Occipital lobe (tissue), 2 donors: ENCODE results near the gene IRF2BPL. TPM values are rescaled to one million over a fixed set of nuclear protein-coding genes. Genes with fewer than 3 reads are reported as not detected.

Experiments used
- DNase-seq: peaks from one replicate; lab custom pipeline; 2025; lab: John Stamatoyannopoulos, UW
- total RNA-seq: library from RNA; depleted of rRNA; stranded (reverse); fragments of >200 nt; gene quantifications from one replicate; pipeline ENCODE4 v1.2.3, GENCODE V29; 2014

The IRF2BPL gene
- 72.7 TPM for total RNA-seq

DNA sequence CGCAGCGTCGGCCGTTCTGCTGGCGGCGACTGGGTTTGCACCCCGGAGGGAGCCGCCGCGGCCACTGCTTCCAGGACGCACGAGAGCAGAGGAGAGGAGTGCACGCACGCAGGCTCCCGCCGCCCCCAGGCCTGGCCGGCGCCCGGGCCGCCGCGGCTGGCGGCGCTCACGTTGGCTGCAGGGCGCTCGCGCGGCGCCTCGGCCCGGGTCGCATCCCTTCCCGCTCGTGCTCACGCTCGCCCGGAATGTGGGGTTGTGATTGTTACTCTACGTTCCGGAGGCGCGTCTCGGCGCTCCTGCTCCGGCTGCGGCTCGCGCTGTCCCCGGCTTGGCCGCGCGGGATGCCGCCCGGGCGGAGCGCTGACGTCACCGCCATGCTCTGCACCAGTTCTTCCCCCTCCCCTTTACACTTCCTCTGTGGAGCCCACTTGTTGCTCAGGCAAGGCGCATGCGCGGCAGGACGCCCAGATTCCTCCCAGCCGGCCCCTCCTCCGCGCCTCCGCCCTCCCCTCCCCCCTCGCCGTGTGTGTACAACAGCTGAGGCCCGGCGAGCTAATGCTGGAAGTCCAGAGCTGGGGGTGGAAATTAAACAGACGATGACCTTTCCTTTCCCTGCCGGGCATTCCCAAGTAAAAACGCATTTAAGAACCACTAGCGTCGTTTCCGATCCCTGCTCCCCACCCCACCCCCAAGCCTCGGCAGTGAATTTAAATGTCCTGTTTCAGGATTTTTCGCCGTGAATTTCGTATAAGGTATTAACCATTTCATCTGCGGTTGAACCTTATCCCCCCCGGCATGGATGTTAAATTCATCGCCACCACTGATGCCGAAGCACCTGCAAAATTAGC is at the start of gene IRF2BPL:
Gene IRF2BPL (minus strand): TSS at position 325 of the 848 bp plus-strand sequence. CDS start 916 bp downstream, outside the sequence.
- peak; percentile 98 for DNase-seq

- DNase-seq, result no peak
These were observed 48.5 kb upstream of the IRF2BPL start for GRCh38 chr14:77077040-77077439.

DNA sequence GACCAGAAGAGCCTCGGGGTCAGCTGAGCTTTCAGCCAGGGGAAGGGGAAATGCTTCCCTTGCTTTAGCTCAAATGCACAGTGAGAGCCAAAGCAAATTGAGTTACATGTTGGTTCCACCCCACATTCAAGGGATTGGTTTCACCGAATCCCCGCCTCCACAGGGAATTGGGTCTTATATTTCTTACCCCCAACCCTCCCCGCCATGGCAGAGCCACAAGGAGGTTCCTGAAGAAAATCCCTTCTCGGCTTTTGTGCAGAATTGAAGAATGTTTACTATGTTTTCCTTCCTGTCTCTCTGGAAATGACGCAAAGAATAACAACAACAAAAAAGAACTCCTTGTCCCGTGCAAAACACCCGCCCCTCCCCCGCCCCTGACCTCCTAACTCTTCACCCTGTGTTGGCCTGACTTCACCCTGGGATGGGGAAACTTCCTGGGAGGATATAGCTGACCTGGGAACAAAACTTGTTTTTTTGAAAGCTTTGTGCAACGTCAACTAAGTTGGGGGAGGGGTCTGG is 47.7 kb upstream of the IRF2BPL start:
- no peak for DNase-seq

DNA sequence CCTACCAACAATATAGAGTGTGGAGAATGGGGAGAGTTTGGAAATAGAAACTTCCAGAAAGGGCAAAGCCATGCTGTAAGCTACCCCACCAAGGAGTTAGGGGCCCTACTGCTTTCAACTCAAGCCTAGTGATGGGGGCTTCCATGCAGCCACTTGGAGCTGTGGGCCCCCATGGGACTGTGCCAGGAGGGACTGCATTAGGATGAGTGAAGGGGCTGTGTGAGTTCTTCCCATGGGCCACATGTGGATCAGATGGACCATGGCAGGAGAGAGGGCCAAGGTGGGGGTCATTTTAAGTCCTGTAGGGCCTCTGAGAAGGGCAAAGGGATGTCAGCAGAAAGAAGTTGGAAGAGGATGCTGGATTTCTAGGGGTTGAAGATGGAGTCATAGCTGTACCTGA is 46.5 kb upstream of the IRF2BPL start:
- no peak for DNase-seq

DNA sequence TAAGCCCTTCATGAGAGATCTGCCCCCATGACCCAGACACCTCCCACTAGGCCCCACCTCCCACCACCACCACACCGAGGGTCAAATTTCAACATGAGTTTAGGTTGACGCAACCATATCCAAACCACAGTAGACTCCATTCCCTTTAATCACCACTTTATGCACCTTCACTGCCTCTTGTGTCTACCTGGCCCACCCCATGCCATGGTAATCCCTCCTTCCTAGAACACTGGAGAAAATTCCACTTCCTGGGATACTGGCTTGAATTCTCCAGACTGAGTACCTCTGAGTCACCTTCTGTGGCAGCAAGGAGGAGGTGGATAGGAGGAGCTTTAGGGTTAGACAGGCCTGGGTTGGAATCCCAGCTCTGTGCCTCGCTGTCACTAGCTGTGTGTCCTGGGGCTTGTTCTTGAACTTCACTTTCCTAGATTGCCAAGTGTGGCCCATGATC is 43.5 kb upstream of the IRF2BPL start:
- DNase-seq, result no peak

DNA sequence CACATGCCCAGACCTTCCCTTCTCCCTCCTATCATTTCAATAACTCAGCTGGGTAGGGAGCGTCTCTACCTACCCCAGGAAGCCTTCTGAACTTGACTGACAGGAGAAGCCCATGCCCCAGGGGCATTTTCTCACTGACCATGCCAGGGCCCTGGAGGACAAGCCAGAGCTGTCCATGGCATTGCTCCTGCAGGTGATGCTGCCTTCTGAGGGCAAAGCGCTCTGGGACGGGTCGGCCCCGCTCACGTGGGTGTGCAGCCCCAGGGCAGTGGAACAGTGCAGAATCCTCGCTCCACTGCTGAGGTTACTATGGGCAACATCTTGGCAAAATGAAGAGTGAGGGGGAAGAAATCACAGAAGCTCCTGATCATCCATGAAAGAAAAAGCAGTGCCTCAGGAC is 41.0 kb upstream of the IRF2BPL start:
- no peak for DNase-seq

DNA sequence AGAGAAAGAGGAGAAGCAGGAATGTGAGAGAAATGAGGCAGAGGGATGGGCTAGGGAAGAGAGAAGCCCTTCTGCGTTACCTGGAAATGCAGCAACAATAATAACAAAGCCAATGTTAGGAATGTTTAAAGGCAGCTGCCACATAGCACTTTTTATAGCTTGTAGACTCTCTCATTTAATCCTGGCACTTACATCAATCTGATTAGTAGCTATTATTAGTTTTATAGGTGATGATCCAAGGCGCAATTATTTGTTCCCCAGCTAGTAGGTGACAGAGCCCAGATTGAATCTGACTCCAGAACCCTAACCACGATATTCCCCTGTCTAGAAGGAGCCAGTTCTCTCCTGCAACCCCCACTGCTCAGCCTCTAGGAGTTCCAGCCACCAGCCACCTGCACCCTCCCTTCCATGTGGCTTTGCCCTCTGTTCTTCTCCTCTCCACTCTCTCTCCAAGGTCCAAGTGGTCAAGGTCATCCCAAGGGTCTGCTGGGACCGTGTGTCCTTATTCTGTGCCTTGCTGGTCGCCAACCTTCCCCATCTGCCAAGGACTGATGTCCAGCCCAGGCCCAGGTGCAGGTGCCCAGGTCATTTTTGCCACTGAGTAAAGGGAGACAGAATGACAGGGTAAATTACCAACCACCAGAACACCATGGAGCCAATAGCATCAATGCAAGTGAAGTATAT is 40.2 kb upstream of the IRF2BPL start:
- DNase-seq, result no peak

- DNase-seq, result peak; percentile 38
These were observed 39.4 kb upstream of the IRF2BPL start for GRCh38 chr14:77067632-77068516.

GRCh38 chr14:77066578-77067172 is 38.2 kb upstream of the IRF2BPL start:
- DNase-seq, result no peak

DNA sequence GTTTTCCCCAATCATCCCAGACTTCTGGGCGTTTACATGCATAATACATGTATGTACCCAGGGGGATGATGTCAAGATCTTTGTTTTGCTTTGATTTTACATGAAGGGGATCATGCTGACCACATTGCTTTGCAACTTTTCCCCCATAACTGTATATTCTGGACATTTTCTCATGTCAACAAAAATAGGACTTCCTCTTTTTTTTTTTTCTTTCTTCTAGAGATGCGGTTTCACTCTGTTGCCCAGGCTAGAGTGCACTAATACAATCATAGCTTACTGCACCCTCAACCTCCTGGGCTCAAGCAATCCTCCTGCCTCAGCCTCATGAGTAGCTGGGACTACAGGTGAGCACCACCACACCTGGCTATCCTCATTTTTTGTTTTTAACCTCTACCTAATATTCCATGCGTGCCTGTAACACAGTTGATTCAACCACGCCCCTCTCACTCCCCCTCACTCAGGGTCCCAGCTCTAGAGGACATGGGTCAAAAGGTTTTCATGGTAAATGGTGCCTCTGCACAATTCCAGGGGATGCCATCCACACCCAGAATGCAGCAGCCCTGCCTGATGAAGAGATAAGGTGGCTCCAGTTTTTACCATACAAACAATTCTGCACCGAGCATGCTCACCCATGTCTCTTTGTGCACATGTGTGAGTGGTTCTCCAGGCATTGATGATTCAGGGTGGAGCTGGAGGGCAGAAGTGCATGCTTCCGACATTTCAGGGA is 37.5 kb upstream of the IRF2BPL start:
- no peak for DNase-seq

GRCh38 chr14:77064521-77065178 is 36.1 kb upstream of the IRF2BPL start:
- DNase-seq, result no peak

DNA sequence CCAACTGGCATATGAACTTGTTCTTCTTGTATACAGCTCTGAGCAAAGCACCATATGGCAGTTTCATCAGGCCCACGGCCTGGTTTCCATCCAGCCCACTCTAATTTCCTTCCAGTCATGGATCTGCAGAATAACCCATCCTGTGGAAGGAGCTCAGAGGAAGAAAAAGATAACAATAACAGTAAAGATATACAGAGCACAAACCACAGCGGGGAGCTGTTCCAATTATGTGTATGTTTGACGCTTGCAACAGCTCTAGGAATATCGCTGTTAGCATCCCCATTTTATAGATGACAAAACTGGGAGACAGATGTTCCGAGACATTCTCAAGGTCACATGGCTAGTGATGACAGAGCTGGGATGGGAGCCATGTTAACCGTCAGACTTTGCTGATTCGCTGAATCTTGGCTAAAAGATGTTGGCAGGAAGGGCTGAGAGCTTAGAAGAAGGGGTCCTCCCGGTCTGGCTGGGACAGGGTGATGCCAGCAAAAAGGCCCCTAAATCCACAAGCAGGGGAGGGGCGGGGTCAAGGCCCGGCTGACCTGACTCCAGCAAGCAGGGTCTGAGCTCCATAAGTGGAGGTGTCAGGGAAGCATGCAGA is 35.2 kb upstream of the IRF2BPL start:
- peak; percentile 52 for DNase-seq

- no peak for DNase-seq
These were observed 33.8 kb upstream of the IRF2BPL start for GRCh38 chr14:77062261-77062660.

DNA sequence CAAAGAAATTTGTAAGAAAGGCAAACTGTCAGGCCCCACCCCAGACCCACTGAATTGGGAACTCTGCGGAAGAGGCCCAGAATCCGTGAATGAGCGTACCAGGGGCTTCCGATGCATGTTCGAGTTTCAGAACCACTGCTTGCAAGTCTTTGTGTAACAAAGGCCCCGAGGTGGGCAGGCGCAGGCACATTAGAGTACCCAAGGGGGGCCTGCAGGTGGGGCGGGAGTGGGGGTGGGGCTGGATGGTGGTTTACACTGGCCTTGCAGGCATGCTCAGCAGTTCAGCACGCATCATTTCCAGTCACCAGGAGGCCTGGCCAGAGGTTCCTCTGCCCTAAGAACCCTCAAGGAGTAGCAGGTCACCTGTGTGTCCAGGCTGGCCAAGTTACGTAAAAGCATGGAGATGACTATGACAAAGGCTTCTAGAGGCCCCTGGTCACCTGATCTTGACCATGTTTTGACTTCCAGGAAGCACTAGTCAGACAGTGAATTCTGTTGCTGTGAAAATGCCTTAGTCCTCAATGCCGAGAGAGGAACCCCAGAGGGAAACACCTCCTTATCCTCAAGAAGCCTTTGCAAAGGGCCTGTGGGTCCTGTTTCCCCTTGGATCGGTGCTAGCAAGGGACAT is 33.2 kb upstream of the IRF2BPL start:
- no peak for DNase-seq

DNA sequence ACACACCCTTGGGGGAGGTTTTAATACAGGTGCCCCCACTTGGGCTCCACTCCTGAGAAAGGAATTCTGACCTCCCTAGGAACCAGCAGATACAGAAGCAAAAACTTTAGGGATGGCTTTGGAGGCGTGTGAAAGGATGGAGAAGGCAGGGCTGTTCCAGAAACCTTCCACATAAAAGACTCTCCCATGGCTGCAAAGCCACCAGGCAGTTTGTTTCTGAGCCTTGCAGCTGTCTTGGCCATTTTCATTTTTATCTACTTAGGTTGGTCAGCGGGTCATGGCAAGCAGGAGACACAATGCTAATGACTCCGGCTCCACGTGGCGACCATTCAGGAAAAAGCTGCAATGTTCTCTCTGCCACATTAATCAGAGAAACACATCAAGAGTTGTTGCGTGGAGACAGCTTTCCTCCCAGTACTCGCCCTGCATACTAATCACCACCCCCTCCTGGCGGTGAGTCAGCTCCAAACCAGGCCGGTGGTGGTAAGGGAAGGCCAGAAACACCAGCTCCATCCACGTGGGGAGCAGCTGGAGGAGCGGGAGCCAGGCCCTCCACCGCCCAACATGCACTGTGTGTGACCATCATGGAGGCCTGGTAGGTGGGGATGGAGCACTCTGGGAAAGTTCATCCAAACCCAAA is 30.9 kb upstream of the IRF2BPL start:
- peak; percentile 90 for DNase-seq

GRCh38 chr14:77058785-77059184 is 30.3 kb upstream of the IRF2BPL start:
- DNase-seq, result no peak

DNA sequence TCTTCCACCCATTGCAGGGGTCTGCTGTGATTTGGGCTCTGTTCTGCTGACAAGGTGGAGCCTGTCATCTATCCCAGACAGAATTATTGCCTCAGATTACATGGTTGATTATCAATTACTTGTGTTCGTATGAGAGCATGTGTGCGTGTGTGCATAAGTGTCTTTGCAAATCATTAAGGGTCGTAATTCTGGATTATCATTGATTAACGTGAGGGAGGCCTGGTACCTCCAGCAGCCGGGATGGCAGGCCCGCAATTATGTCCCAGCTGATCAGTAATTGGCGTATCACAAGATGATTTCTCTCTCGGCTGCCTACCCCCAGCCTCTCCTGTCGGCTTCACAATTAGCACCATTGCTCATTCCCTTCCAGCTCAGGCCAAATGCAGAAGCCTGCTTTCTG is 29.6 kb upstream of the IRF2BPL start:
- DNase-seq, result no peak

DNA sequence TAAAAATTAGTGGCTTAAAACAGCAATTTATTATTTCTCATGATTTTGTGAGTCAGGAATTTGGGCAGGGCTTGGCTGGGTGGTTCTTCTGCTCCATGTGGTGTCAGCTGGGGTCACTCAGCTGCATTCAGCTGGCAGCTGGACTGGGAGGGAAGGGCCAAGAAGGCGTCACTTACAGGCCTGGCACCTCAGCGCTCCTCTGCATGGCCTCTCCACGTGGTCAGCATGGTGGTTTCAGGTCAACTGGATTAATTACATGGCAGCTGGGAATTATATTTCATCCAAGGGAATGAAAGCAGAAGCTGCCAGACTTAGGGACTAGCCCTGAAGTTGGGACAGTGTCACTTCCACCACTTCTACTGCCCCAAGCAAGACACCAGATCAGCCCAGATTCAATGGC is 27.5 kb upstream of the IRF2BPL start:
- no peak for DNase-seq
